Stimulated activated naive CD8-positive, alpha-beta T cell treated with anti-CD3 and anti-CD28 coated beads, Interleukin-15, amount 100 ng/mL, for 72 hours (primary cell): Measurements from ENCODE around the gene ODF4.

Source experiments
- ATAC-seq: fragments of 150-1000 bp; cut with Tn5 transposase; 2 replicates; pipeline ENCODE4 v1.10.0; 2021; ENCODE audit warnings: mild to moderate bottlenecking, moderate library complexity
- DNase-seq, 2 donors: peaks; one replicate each; pipeline ENCODE4 v3.0.0; 2021 to 2022
- H3K27ac Mint-ChIP-seq, 2 donors: one replicate each; pipeline ENCODE4 v1.8.0; 2022; ENCODE audit warnings: mild to moderate bottlenecking in 2 of 2, mixed read lengths in 2 of 2, moderate library complexity in 2 of 2
- H3K27me3 Mint-ChIP-seq: one replicate; pipeline ENCODE4 v1.8.0; 2022; ENCODE audit warnings: mixed read lengths
- H3K4me1 Mint-ChIP-seq: one replicate; pipeline ENCODE4 v1.8.0; 2022; ENCODE audit warnings: mild to moderate bottlenecking, mixed read lengths
- H3K4me3 Mint-ChIP-seq, 2 donors: one replicate each; pipeline ENCODE4 v1.8.0; 2022; ENCODE audit warnings: mild to moderate bottlenecking in 2 of 2, mixed read lengths in 2 of 2, moderate library complexity in 1 of 2
- H3K9me3 Mint-ChIP-seq, 2 donors: one replicate each; pipeline ENCODE4 v1.8.0; 2022; ENCODE audit warnings: mixed read lengths in 2 of 2

ODF4 gene

GRCh38 chr17:8318010-8318935 lies 21.4 kb upstream of the ODF4 start:
- no peaks in the 10 kb centered on the region for H3K4me1 Mint-ChIP-seq
- no peak for ATAC-seq
- H3K27ac Mint-ChIP-seq = no peak overlapping the region
- no peak overlapping the region for H3K4me3 Mint-ChIP-seq
- no peaks in the 10 kb centered on the region for H3K9me3 Mint-ChIP-seq
- DNase-seq = no peak
- H3K27me3 Mint-ChIP-seq = peaks cover 28% of the 10 kb centered on the region

GRCh38 chr17:8320262-8320661 lies 19.4 kb upstream of the ODF4 start:
- Mint-ChIP-seq H3K27me3 (peaks cover 25% of the 10 kb centered on the region), H3K4me1 (no peaks in the 10 kb centered on the region)

GRCh38 chr17:8320990-8321389 lies 18.6 kb upstream of the ODF4 start:
- H3K4me3 Mint-ChIP-seq = no peak overlapping the region
- no peak overlapping the region for H3K27ac Mint-ChIP-seq
- peaks cover 25% of the 10 kb centered on the region for H3K27me3 Mint-ChIP-seq
- DNase-seq (no peak), ATAC-seq (no peak)
- peaks cover 2% of the 10 kb centered on the region for H3K4me1 Mint-ChIP-seq
- H3K9me3 Mint-ChIP-seq = no peaks in the 10 kb centered on the region

More at GRCh38 chr17:8320262-8320661, 19.4 kb upstream of the ODF4 start:
- no peak for ATAC-seq
- no peak overlapping the region for H3K27ac Mint-ChIP-seq
- H3K4me3 Mint-ChIP-seq = no peak overlapping the region
- DNase-seq = no peak
- H3K9me3 Mint-ChIP-seq = no peaks in the 10 kb centered on the region

- Mint-ChIP-seq H3K4me3 (no peak overlapping the region), H3K4me1 (peaks cover 13% of the 10 kb centered on the region), H3K27me3 (peaks cover 34% of the 10 kb centered on the region), H3K27ac (no peak overlapping the region), H3K9me3 (no peaks in the 10 kb centered on the region)
- ATAC-seq (no peak), DNase-seq (no peak)
Measured at GRCh38 chr17:8322061-8322460, 17.6 kb upstream of the ODF4 start.

GRCh38 chr17:8324132-8324531 lies 15.5 kb upstream of the ODF4 start:
- Mint-ChIP-seq H3K27ac (no peak overlapping the region), H3K27me3 (peaks cover 47% of the 10 kb centered on the region)
- DNase-seq = no peak

GRCh38 chr17:8324923-8325322 lies 14.7 kb upstream of the ODF4 start:
- Mint-ChIP-seq H3K27ac (no peak overlapping the region), H3K4me1 (peaks cover 17% of the 10 kb centered on the region), H3K27me3 (peaks cover 47% of the 10 kb centered on the region), H3K9me3 (no peaks in the 10 kb centered on the region), H3K4me3 (no peak overlapping the region)
- ATAC-seq (no peak), DNase-seq (no peak)

More at GRCh38 chr17:8324132-8324531, 15.5 kb upstream of the ODF4 start:
- no peak overlapping the region for H3K4me3 Mint-ChIP-seq
- peaks cover 17% of the 10 kb centered on the region for H3K4me1 Mint-ChIP-seq
- ATAC-seq = no peak
- no peaks in the 10 kb centered on the region for H3K9me3 Mint-ChIP-seq

- peaks cover 17% of the 10 kb centered on the region for H3K4me1 Mint-ChIP-seq
- H3K27me3 Mint-ChIP-seq = peaks cover 47% of the 10 kb centered on the region
- no peaks in the 10 kb centered on the region for H3K9me3 Mint-ChIP-seq
- peak overlapping the region; percentile 79 to 87 for H3K4me3 Mint-ChIP-seq
- DNase-seq (peak; percentile 35 to 36), ATAC-seq (peak; percentile 81)
- H3K27ac Mint-ChIP-seq = peak overlapping the region; percentile 57 to 59
Measured at GRCh38 chr17:8326511-8327302, 12.9 kb upstream of the ODF4 start.

- H3K4me1 Mint-ChIP-seq = peaks cover 17% of the 10 kb centered on the region
- H3K9me3 Mint-ChIP-seq = no peaks in the 10 kb centered on the region
- ATAC-seq = peak; percentile 19
- DNase-seq = no peak
- peaks cover 52% of the 10 kb centered on the region for H3K27me3 Mint-ChIP-seq
- peak overlapping the region in 1 of 2 donors; percentile 57 for H3K27ac Mint-ChIP-seq
- H3K4me3 Mint-ChIP-seq = peak overlapping the region; percentile 79 to 87
Measured at GRCh38 chr17:8327303-8327649, 12.4 kb upstream of the ODF4 start.

- DNase-seq = no peak
- Mint-ChIP-seq H3K9me3 (no peaks in the 10 kb centered on the region), H3K27me3 (peaks cover 28% of the 10 kb centered on the region), H3K27ac (no peak overlapping the region), H3K4me3 (no peak overlapping the region), H3K4me1 (peaks cover 4% of the 10 kb centered on the region)
- no peak for ATAC-seq
Measured at GRCh38 chr17:8332128-8332527, 7.5 kb upstream of the ODF4 start.

- H3K4me1 Mint-ChIP-seq = peaks cover 2% of the 10 kb centered on the region
- H3K4me3 Mint-ChIP-seq = no peak overlapping the region
- H3K27me3 Mint-ChIP-seq = peaks cover 24% of the 10 kb centered on the region
- no peaks in the 10 kb centered on the region for H3K9me3 Mint-ChIP-seq
- no peak for DNase-seq
- H3K27ac Mint-ChIP-seq = no peak overlapping the region
- ATAC-seq = no peak
Measured at GRCh38 chr17:8332688-8333087, 7.0 kb upstream of the ODF4 start.

GRCh38 chr17:8333281-8333680 lies 6.4 kb upstream of the ODF4 start:
- ATAC-seq (no peak), DNase-seq (no peak)
- Mint-ChIP-seq H3K4me3 (no peak overlapping the region), H3K27ac (no peak overlapping the region), H3K9me3 (no peaks in the 10 kb centered on the region), H3K4me1 (peaks cover 8% of the 10 kb centered on the region), H3K27me3 (peaks cover 24% of the 10 kb centered on the region)

- Mint-ChIP-seq H3K27me3 (peaks cover 20% of the 10 kb centered on the region), H3K9me3 (no peaks in the 10 kb centered on the region), H3K4me1 (peaks cover 16% of the 10 kb centered on the region), H3K27ac (no peak overlapping the region), H3K4me3 (peak overlapping the region; percentile 42)
- DNase-seq = no peak
- peak; percentile 52 for ATAC-seq
Measured at GRCh38 chr17:8337802-8338752, 1.6 kb upstream of the ODF4 start.

- Mint-ChIP-seq H3K27ac (no peak overlapping the region), H3K4me3 (no peak overlapping the region), H3K4me1 (peaks cover 16% of the 10 kb centered on the region), H3K27me3 (peaks cover 20% of the 10 kb centered on the region), H3K9me3 (no peaks in the 10 kb centered on the region)
- peak; percentile 55 for ATAC-seq
- no peak for DNase-seq
Measured at GRCh38 chr17:8338753-8339140, 893 bp upstream of the ODF4 start.

GRCh38 chr17:8341456-8341855 lies 1.8 kb downstream of the ODF4 start:
- Mint-ChIP-seq H3K9me3 (no peaks in the 10 kb centered on the region), H3K27me3 (peaks cover 36% of the 10 kb centered on the region), H3K27ac (no peak overlapping the region), H3K4me1 (peaks cover 28% of the 10 kb centered on the region), H3K4me3 (no peak overlapping the region)
- DNase-seq (no peak), ATAC-seq (no peak)

- H3K27ac Mint-ChIP-seq = peak overlapping the region in 1 of 2 donors; percentile 65
- H3K27me3 Mint-ChIP-seq = peaks cover 47% of the 10 kb centered on the region
- H3K9me3 Mint-ChIP-seq = no peaks in the 10 kb centered on the region
- no peak overlapping the region for H3K4me3 Mint-ChIP-seq
- ATAC-seq (peak; percentile 93), DNase-seq (peak in 1 of 2 donors; percentile 44)
- peaks cover 12% of the 10 kb centered on the region for H3K4me1 Mint-ChIP-seq
Measured at GRCh38 chr17:8345052-8345690, 5.5 kb downstream of the ODF4 start.
